Natural killer cell (primary cell): ENCODE measurements around the gene CYSLTR2. TPM values are rescaled to one million over a fixed set of nuclear protein-coding genes. Genes with fewer than 3 reads are reported as not detected.

Source experiments
- ATAC-seq, 3 donors: fragments of 150-1000 bp in 2 of 3; fragments of 200-7000 bp in 1 of 3; cut with Tn5 transposase; 1 replicate in 1 of 3; 2 replicates in 2 of 3; pipeline ENCODE4 v1.10.0; 2021; ENCODE audit warnings: mild to moderate bottlenecking in 2 of 3, moderate library complexity in 2 of 3
- DNase-seq, 2 donors: peaks; one replicate each; pipeline versions ENCODE4 v3.0.0 to v3.0.0-alpha.2; 2013 to 2021; ENCODE audit warnings: mixed read lengths in 1 of 2
- H3K27ac ChIP-seq: one replicate; pipeline ENCODE4 v1.5.1; 2013; ENCODE audit warnings: mild to moderate bottlenecking, low read length
- H3K27me3 ChIP-seq: one replicate; pipeline ENCODE4 v1.6.1; 2013; ENCODE audit warnings: low read length; ENCODE audit not compliant: control insufficient read depth, insufficient read depth
- H3K36me3 ChIP-seq: one replicate; pipeline ENCODE4 v1.6.1; 2013; ENCODE audit warnings: low read length; ENCODE audit not compliant: control insufficient read depth, insufficient read depth
- H3K4me1 ChIP-seq: one replicate; pipeline ENCODE4 v1.6.1; 2013; ENCODE audit warnings: low read length; ENCODE audit not compliant: control insufficient read depth, insufficient read depth
- H3K4me3 ChIP-seq: one replicate; pipeline ENCODE4 v1.5.1; 2013; ENCODE audit warnings: low read length
- H3K9me3 ChIP-seq: one replicate; pipeline ENCODE4 v1.6.1; 2013; ENCODE audit warnings: low read length; ENCODE audit not compliant: control insufficient read depth, insufficient read depth
- H3K27ac Mint-ChIP-seq, 2 donors: one replicate each; pipeline ENCODE4 v1.8.0; 2022; ENCODE audit warnings: mild to moderate bottlenecking in 2 of 2, mixed read lengths in 2 of 2, moderate library complexity in 1 of 2
- H3K27me3 Mint-ChIP-seq, 2 donors: one replicate each; pipeline ENCODE4 v1.8.0; 2022; ENCODE audit warnings: low read depth in 2 of 2, mixed read lengths in 2 of 2
- H3K36me3 Mint-ChIP-seq: one replicate; pipeline ENCODE4 v1.8.0; 2022; ENCODE audit warnings: mixed read lengths
- H3K4me1 Mint-ChIP-seq, 2 donors: one replicate each; pipeline ENCODE4 v1.8.0; 2022; ENCODE audit warnings: mixed read lengths in 2 of 2
- H3K4me3 Mint-ChIP-seq: one replicate; pipeline ENCODE4 v1.8.0; 2022; ENCODE audit warnings: mild to moderate bottlenecking, moderate library complexity, mixed read lengths
- H3K9me3 Mint-ChIP-seq, 2 donors: one replicate each; pipeline ENCODE4 v1.8.0; 2022; ENCODE audit warnings: mixed read lengths in 2 of 2
- WGBS: methylation state at CpG from one replicate; pipeline ENCODE4 v1.1.7; 2013; ENCODE audit warnings: missing lambda C conversion rate; ENCODE audit not compliant: insufficient coverage; 5-methylcytosine and 5-hydroxymethylcytosine counted together
- intact Hi-C: fragments of 100-400 bp; cut with micrococcal nuclease; formaldehyde crosslinking; loops from one replicate; pipeline ENCODE4 v1.14.2; 2022
- total RNA-seq, 4 donors: library from RNA; stranded (reverse); fragments of 120-200 nt in 1 of 4; gene quantifications; one replicate each; pipeline versions ENCODE4 v1.2.3 to v1.2.4, GENCODE V29; 2013 to 2022
- TF ChIP-seq, protein P1 (sequence below): fragments of 200-600 bp; IDR thresholded peaks from one replicate; pipeline ENCODE4 v1.8.0; 2022; ENCODE audit warnings: antibody characterized with exemption

Gene CYSLTR2
- total RNA-seq, 3 donors from 2014 or later (not counting 1 experiment from before 2014, with no cell fraction given) = 5.3 to 8.6 (median 7.9) TPM

DNA sequence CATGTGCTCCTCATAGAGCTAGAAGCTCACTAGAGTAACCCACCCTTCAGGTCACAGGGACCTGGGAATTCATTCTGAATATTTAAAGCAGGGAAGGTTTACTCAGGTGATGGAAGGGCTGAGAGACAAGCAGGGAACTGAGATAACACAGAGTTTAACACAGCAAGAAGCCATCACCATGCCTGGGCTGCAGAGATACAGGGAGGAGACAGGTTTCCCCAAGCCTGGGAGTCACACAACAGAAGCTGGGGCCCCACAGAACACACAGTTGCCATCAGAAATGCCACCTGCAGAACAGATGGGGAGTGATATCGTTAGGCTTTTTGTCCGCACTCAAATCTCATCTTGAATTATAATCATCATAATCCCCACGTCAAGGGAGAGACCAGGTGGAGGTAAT lies 7.9 kb upstream of the CYSLTR2 start:
- Mint-ChIP-seq H3K36me3 (no peaks in the 10 kb centered on the region), H3K4me1 (peaks cover 0 to under 1% of the 10 kb centered on the region in 2 donors), H3K4me3 (no peak overlapping the region), H3K9me3 (no peaks in the 10 kb centered on the region), H3K27me3 (peaks cover 3 to 10% of the 10 kb centered on the region in 2 donors), H3K27ac (no peak overlapping the region)
- intact Hi-C loops = loop anchor here (10.0 kb wide), 1 partner anchor 89 kb away; no protein-coding TSS in a partner anchor
- no CpG with 5 or more reads among the region's 3 CpGs for WGBS
- Histone ChIP-seq H3K27me3 (no peaks in the 10 kb centered on the region), H3K36me3 (no peaks in the 10 kb centered on the region), H3K27ac (no peak overlapping the region), H3K4me1 (no peaks in the 10 kb centered on the region), H3K9me3 (no peaks in the 10 kb centered on the region), H3K4me3 (no peak overlapping the region)
- ATAC-seq (no peak), DNase-seq (no peak)
- TF ChIP-seq, protein P1, sequence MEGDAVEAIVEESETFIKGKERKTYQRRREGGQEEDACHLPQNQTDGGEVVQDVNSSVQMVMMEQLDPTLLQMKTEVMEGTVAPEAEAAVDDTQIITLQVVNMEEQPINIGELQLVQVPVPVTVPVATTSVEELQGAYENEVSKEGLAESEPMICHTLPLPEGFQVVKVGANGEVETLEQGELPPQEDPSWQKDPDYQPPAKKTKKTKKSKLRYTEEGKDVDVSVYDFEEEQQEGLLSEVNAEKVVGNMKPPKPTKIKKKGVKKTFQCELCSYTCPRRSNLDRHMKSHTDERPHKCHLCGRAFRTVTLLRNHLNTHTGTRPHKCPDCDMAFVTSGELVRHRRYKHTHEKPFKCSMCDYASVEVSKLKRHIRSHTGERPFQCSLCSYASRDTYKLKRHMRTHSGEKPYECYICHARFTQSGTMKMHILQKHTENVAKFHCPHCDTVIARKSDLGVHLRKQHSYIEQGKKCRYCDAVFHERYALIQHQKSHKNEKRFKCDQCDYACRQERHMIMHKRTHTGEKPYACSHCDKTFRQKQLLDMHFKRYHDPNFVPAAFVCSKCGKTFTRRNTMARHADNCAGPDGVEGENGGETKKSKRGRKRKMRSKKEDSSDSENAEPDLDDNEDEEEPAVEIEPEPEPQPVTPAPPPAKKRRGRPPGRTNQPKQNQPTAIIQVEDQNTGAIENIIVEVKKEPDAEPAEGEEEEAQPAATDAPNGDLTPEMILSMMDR = no peak

DNA sequence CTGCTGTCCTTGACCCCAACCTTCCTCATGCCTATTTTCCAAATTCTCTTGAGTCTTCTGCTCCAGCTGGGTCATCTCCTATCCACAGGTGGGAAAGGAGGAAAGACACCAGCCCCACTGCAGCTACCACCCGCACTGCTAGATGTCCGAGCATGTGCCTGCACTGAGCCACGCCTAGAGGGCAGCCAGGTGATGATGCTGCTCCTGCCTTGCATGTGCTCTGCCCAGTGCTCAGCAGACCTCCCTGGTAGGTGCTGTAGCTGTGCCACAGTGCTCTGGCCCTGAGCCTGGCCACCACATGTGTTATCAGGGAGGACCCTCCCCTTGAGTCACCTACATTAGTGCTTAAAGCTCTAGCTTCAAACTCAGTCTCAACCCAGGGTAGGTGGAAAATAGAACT lies 6.9 kb upstream of the CYSLTR2 start:
- Histone ChIP-seq H3K4me1 (no peaks in the 10 kb centered on the region), H3K27ac (no peak overlapping the region), H3K9me3 (no peaks in the 10 kb centered on the region), H3K27me3 (no peaks in the 10 kb centered on the region), H3K36me3 (no peaks in the 10 kb centered on the region), H3K4me3 (no peak overlapping the region)
- no peak overlapping the region for H3K4me3 Mint-ChIP-seq
- intact Hi-C loops = loop anchor here (10.0 kb wide), 1 partner anchor 88 kb away; no protein-coding TSS in a partner anchor
- no peaks in the 10 kb centered on the region for H3K9me3 Mint-ChIP-seq
- no peak for DNase-seq
- no peaks in the 10 kb centered on the region for H3K36me3 Mint-ChIP-seq
- H3K4me1 Mint-ChIP-seq = no peaks in the 10 kb centered on the region
- no peak overlapping the region for H3K27ac Mint-ChIP-seq
- 97% methylated on average over 3 of the region's 3 CpGs for WGBS
- TF ChIP-seq, protein P1 = no peak
- H3K27me3 Mint-ChIP-seq = peaks cover 3 to 10% of the 10 kb centered on the region in 2 donors
- no peak for ATAC-seq

DNA sequence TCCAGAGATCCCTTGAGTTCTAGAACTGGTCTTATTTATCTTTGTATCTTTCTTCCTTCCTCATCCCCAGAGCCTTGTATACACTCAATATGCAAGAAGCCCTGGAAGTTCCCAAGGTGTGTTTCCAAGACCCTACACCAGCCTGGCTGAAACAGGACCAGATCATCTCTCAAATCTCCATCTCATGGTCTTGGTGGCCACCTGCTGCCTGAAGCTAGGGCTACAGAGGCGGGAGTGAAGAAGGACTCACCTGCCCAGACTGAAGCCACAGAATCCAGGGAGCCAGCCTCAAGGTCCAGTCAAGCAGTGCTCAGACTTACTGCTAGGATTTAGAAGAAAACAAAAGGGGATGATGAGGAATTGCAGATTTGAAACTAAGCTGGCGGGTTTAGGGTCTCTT lies 6.1 kb upstream of the CYSLTR2 start:
- no peaks in the 10 kb centered on the region for H3K27me3 ChIP-seq
- Mint-ChIP-seq H3K4me3 (no peak overlapping the region), H3K27ac (no peak overlapping the region), H3K4me1 (peaks cover 1 to 6% of the 10 kb centered on the region in 2 donors), H3K9me3 (no peaks in the 10 kb centered on the region), H3K27me3 (peaks cover 3 to 10% of the 10 kb centered on the region in 2 donors), H3K36me3 (no peaks in the 10 kb centered on the region)
- DNase-seq (no peak), ATAC-seq (no peak)
- no peaks in the 10 kb centered on the region for H3K36me3 ChIP-seq
- 88% methylated on average over 2 of the region's 2 CpGs for WGBS
- intact Hi-C loops = loop anchor here (10.0 kb wide), 1 partner anchor 87 kb away; no protein-coding TSS in a partner anchor
- no peaks in the 10 kb centered on the region for H3K4me1 ChIP-seq
- no peak overlapping the region for H3K4me3 ChIP-seq
- H3K9me3 ChIP-seq = no peaks in the 10 kb centered on the region
- no peak overlapping the region for H3K27ac ChIP-seq
- TF ChIP-seq, protein P1 = no peak

DNA sequence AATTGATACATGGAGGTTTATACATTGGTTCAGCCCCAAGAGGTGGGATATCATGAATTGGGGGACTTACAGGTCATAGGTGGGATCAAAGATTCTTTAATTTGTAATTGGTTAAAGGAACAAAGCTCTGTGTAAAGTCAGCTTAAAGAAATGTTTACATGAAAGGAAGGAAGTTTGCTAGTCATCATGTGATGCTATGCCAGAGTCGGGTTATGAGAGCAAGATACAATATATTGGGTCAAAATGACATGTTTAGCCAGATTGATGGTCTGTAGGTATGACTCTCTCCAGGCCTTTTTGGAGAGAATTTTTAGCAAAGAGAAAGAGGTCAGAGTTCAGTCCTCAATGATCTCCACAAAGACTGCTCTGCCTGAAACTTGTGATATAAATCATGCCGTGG lies 5.3 kb upstream of the CYSLTR2 start:
- intact Hi-C loops = loop anchor here (10.0 kb wide), 1 partner anchor 86 kb away; no protein-coding TSS in a partner anchor
- no peak for ATAC-seq
- WGBS = 58% methylated on average over 2 of the region's 2 CpGs

More for the DNA sequence above, 5.3 kb upstream of the CYSLTR2 start:
- DNase-seq = no peak
- Mint-ChIP-seq H3K27ac (no peak overlapping the region), H3K9me3 (no peaks in the 10 kb centered on the region), H3K36me3 (no peaks in the 10 kb centered on the region), H3K4me3 (no peak overlapping the region), H3K27me3 (peaks cover 3 to 10% of the 10 kb centered on the region in 2 donors), H3K4me1 (peaks cover 9 to 14% of the 10 kb centered on the region in 2 donors)
- Histone ChIP-seq H3K27me3 (no peaks in the 10 kb centered on the region), H3K36me3 (no peaks in the 10 kb centered on the region), H3K9me3 (no peaks in the 10 kb centered on the region), H3K4me1 (peaks cover 4% of the 10 kb centered on the region), H3K4me3 (no peak overlapping the region), H3K27ac (no peak overlapping the region)
- TF ChIP-seq, protein P1 = no peak
